ENCODE results near the gene ZNF491.
"Not testable (repeated sequence)": the region's sequence is repeated elsewhere in the genome, so short reads cannot be mapped to it uniquely, and the experiment has no call there.

ZNF491 gene

DNA sequence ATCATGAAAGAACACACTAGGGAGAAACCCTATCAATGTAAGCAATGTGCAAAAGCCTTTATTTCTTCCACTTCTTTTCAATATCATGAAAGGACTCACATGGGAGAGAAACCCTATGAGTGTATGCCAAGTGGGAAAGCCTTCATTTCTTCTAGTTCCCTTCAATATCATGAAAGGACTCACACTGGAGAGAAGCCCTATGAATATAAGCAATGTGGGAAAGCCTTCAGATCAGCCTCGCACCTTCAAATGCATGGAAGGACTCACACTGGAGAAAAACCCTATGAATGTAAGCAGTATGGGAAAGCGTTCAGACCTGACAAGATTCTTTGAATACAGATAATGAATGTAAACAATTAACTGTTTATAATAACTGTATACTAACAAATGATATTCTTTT lies 35.2 kb downstream of the ZNF491 start:
- TF ChIP-seq, protein P1, sequence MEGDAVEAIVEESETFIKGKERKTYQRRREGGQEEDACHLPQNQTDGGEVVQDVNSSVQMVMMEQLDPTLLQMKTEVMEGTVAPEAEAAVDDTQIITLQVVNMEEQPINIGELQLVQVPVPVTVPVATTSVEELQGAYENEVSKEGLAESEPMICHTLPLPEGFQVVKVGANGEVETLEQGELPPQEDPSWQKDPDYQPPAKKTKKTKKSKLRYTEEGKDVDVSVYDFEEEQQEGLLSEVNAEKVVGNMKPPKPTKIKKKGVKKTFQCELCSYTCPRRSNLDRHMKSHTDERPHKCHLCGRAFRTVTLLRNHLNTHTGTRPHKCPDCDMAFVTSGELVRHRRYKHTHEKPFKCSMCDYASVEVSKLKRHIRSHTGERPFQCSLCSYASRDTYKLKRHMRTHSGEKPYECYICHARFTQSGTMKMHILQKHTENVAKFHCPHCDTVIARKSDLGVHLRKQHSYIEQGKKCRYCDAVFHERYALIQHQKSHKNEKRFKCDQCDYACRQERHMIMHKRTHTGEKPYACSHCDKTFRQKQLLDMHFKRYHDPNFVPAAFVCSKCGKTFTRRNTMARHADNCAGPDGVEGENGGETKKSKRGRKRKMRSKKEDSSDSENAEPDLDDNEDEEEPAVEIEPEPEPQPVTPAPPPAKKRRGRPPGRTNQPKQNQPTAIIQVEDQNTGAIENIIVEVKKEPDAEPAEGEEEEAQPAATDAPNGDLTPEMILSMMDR (IDR thresholded peaks at IDR 0.05), result no peak
- TF ChIP-seq ZFX (IDR thresholded peaks at IDR 0.05; ENCODE audit: borderline replicate concordance), result no peak
- H3K27ac ChIP-seq, result no peak overlapping the region

DNA sequence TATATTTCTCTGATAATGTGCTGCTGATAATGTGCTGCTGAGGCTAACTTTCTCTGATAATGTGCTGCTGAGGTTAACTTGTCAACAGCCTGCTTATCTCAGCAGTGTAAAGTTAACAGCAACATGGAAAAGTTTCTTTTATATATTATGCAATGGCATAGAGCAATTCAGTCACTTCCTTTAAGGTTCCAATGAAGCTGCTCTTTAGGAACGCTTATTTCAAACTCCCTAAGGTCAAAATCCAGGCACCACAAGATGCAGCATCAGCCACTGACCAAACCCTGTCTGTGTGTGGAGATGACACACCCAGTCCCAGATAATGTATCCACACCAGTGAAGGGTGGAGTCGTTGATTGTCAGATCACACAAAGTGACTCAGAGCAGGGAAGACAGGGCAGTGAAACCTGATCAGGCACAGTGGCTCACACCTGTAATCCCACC lies 37.3 kb downstream of the ZNF491 start:
- H3K27ac ChIP-seq, result not testable (repeated sequence)

DNA sequence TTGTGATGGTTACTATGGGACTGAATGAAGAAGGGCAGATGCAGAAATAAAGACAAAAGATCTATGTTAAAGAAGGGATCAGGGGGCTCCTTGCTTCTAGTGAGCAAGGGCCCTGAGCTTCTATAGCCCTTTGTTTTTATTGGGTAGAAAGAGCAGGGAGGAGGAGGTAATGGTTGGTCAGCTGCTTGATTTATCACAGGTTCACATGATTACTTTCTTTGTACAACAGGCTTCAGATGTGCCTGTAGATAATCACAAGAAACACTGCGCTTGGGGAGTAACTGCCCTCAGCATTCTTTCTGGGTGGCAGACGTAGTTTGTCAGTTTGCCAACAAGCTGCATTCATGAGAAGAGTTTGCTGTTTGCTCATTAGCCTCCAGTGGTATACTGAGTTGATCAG lies 45.4 kb downstream of the ZNF491 start:
- H3K27ac ChIP-seq, result no peak overlapping the region
- TF ChIP-seq ZFX (IDR thresholded peaks at IDR 0.05; ENCODE audit: borderline replicate concordance), result no peak
- TF ChIP-seq, protein P1 (IDR thresholded peaks at IDR 0.05), result no peak

DNA sequence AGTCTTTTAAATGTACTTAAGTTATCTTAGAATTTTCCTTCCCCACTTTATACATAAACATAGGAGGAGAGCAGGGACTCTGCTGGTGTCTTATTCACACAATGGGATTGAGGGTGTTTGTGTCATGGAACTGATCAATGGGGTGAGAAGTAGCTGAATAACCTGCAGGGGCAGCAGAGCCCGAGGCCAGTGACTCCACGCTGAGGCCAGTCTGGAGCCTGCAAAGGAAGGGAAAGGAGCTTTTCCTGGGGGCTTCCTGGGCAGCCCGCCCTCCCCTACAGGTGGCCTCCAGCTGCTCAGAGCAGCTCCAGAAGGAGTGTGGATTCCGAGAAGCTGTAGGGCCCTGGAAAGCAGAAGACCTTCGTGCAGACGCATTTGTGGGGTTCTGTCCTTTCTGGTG lies 49.3 kb downstream of the ZNF491 start:
- H3K27ac ChIP-seq, result not testable (repeated sequence)

DNA sequence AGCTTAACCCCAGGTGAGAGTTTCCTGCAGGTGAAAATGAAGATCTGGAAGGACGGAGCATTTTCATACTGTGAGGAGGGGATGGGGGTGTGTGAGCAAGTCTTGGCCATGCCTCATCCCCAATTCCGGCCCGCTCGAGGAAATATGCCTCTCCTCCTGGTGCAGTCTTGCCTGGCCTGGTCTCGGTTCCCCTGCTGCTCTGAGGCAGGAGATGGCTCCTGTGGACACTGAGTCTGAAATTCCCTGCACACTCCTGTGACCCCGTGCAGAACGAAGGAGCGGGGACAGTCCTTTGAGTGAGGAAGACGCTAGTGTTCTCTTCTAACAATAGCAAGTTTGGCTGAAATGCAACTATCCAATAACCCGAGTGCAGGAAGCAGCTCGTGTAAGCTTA lies 49.9 kb downstream of the ZNF491 start:
- H3K27ac ChIP-seq, result no peak overlapping the region
- TF ChIP-seq ZFX (IDR thresholded peaks at IDR 0.05; ENCODE audit: borderline replicate concordance), result no peak
- TF ChIP-seq, protein P1 (IDR thresholded peaks at IDR 0.05), result no peak

DNA sequence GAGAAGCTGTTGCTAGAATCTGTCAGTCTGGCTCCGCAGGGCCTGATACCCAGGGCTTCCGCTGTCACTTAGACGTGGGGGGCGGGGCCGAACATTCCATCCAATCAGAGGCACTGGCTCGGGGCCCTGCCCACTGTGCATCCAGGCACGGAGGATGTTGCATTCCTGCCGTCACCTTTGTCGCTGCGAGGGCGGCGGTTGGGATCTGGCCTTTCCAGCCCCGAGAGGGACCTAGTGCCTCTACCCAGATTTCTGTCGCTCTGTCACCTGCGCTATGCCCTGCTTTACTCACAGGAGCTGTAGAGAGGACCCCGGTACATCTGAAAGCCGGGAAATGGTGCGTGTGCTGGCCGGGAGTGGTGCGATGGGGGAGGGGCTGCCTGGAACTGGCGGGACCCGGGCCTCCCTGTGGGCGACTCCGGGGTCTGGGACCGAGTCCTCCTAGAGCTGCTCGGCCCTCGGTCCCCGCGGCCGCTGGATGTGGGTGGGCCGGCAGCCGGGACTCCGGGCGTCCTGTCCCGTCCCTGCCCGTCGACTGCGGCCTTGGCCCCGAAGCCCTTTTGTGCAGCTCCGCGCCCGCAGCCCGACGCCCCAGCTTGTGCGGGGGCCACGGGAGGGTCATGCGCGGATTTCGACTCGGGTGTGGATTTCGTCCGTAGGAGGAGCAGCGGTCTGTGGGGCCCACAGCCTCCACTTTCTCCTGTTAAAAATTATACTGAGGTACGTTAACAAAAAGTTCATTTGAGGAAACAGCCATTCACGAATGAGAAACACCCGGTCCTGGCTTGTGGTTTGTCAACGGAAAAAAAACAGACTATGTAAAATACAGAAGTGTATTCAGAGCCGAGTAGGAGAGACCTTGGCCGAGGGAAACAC lies 50.5 kb downstream of the ZNF491 start, which contains the start of gene ZNF439:
Gene ZNF439 (plus strand): TSS at position 133 of the 876 bp plus-strand sequence. CDS start 142 bp downstream, at position 275.
- no peak for TF ChIP-seq ZFX (IDR thresholded peaks at IDR 0.05; ENCODE audit: borderline replicate concordance)
- TF ChIP-seq, protein P1 (IDR thresholded peaks at IDR 0.05), result no peak
- H3K27ac ChIP-seq, result no peak within 1 kb of the TSS

DNA sequence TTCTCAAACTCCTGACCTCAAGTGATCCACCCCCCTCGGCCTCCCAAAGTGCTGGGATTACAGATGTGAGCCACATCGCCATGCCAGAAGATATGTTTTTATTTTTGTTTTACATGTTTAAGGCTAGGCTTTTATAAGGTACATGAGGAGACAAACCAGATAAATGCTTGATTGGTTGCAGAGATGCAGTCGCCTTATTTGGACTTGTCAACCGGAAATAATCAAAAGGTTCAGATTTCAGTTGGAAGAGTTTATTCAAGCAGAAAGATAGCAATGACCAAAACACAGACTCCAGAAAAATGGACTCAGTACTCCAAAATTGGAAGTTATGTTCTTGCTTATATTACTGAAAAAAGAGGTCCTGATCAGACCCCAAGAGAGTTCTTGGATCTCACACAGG lies 52.0 kb downstream of the ZNF491 start:
- not testable (repeated sequence) for H3K27ac ChIP-seq

DNA sequence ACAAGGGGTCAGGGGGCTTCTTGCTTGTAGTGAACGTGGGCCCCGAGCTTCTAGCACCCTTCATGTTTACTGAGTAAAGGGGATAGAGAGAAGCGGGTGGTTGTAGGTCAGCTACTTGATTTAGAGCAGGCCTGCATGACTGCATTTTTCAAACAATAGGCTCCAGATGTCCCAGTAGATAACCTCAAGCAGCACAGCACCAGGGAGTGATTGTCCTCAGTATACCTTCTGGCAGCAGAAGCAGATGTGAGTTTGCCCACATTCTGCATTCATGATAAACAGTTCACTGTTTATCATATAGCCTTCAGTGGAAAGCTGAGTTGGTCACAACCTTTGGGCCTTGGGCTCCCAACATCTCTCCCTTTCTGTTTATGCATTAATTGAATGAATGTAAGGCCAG lies 55.0 kb downstream of the ZNF491 start:
- H3K27ac ChIP-seq, result no peak overlapping the region
- no peak for TF ChIP-seq ZFX (IDR thresholded peaks at IDR 0.05; ENCODE audit: borderline replicate concordance)
- TF ChIP-seq, protein P1 (IDR thresholded peaks at IDR 0.05), result no peak
